Stimulated activated CD4-positive, alpha-beta T cell treated with anti-CD3 and anti-CD28 coated beads, Interleukin-15, amount 100 ng/mL, for 48 hours (primary cell): ENCODE measurements around the gene SINHCAF.
"Not testable (repeated sequence)": the region's sequence is repeated elsewhere in the genome, so short reads cannot be mapped to it uniquely, and the experiment has no call there.

Experiments used
- DNase-seq, 2 donors: peaks; one replicate each; pipeline ENCODE4 v3.0.0-alpha.2; 2020; ENCODE audit warnings: low read depth in 2 of 2

Gene SINHCAF

DNA sequence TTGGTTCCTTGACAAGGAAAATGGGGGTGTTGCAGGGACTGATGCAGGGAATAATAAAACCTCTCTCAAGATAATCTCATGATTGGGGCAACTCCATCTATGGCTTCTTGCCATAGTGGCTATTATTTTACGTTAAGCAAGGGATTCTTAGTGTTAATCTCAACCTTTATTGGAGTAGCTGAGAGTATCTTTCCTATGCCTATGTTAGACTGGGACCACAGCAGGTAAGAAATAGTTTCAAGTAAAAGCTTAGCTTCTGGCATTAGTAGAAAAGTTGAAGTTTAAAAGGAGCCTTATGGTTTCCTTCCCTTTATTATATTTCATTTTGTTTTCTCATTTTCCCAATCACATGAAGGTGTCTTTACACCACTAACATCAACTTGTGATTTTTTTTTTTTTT is 16.7 kb downstream of the SINHCAF start:
- DNase-seq: no peak

DNA sequence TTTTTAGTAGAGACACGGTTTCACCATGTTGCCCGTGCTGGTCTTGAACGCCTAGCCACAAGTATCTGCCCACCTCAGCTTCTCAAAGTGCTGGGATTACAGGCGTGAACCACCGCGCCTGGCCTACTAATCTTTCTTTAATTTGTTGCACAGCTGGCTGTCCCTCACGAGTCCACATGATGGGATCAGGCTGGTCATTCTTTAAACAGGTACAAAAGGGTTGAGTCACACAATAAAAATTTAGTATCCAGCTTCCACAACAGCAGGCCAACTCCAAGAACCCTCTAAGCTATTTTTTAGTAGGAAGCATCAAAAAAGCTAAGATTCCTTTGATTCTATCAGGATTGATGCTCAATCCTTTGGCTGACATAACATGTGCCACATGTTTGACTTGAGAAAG is 17.8 kb downstream of the SINHCAF start:
- no peak for DNase-seq

DNA sequence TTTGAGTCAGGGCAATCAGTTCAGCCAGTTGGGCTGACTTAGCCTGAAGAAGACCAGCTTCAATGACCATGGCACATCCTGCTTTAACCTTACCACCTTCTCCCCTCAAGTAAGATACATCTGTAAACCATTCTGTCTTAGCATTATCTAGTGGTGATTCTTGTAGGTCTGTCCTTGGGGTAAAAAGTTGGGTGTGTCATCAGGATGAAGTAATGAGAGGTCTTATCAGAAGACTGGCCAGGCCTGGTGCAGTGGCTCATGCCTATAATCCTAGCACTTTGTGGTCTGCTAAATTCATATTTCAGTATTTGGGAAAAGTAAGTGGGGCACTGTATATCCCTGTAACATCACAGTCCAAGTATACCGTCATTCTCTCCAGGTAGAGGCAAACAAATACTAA is 19.1 kb downstream of the SINHCAF start:
- DNase-seq: no peak

DNA sequence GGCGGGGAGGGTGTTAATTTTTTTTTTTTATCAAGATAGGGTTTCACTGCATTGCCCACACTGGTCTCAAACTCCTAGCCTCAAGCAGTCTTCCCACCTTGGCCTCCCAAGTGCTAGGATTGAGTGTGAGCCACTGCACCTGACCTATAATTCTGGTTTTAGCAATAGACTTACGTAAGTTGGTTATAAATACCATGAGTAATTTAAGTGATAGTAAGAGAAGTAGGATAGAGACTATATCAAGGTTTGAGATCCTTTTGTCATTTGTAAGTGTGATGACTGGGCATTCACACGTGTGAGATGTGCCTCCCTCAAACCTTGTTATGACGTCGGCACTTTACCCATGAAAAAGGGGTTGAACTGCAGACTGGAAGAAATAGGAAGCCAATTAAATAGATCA is 22.5 kb downstream of the SINHCAF start:
- no peak for DNase-seq

DNA sequence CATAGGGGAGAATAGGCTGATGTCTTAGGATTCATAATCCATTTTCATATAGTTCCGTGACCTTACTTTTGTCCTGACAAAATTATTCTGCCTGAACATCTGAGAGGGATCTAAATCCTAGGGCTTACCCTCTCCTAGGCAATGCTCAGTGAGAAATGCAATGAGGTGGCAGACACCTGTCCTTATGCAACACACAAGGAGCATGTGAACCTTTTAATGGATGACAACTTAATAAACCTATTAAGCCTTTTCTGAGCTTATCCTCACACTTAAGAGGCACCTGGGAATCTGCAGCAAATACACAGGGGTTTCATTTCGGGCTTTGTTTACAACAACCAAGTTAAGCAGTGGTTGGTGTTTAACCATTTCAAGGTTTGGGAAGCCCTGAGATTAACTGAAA is 24.6 kb downstream of the SINHCAF start:
- DNase-seq: no peak

DNA sequence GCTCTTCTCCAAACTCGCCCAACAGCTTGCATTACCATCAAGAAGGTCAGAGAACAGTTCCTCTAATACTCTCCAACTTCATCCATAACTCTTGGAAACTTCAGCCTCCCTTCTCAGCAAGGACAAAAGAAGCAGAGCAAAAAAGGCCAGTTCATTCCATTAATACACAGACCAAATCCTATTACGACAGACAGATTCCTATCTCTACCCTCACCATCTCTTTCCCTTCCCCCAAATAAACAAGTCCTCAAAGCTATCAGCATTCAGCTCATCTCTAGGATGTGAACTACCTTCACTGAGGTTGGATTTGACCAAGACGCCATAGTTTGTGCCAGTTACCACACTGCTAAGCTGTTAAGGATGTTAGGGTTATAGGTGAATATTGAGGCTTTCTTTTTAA is 25.2 kb downstream of the SINHCAF start:
- DNase-seq: no peak

DNA sequence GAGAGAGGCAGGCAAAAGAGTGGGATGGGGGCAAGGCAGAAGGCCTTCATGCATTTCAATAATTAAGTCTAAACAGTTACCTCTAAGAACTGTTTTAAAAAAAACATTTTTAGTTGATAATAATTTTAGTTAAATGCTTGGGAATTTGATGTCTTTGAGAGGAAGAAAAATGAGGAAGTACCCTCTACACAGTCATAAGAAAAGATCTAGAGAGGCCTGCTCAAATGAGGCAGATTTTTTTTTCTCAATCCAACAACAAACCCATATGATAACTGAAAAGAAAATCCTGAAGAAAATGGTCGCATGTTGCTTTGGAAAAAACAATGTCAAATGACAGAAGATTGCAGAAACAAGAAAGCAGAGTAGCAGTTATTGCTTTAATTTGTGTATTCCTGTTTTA is 25.6 kb downstream of the SINHCAF start:
- DNase-seq: no peak

DNA sequence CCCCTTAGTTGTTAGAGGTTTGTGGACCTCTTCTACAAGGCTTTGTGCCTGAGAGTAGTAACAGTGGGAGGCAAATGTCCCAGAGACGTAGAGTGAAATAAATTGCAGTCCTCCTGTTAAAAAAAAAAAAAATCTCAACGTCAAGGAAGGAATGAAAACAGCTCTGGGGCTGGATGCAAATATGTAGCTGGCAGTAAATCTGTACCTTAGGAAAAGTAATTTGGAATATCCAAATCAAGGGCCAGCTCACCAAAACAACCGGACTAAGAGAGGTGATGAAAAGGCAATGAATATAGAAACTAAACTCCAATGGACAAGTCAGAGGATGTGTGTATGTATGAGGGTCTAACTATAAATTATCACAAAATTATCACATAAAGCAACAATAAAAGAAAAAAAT is 27.0 kb downstream of the SINHCAF start:
- DNase-seq: no peak

DNA sequence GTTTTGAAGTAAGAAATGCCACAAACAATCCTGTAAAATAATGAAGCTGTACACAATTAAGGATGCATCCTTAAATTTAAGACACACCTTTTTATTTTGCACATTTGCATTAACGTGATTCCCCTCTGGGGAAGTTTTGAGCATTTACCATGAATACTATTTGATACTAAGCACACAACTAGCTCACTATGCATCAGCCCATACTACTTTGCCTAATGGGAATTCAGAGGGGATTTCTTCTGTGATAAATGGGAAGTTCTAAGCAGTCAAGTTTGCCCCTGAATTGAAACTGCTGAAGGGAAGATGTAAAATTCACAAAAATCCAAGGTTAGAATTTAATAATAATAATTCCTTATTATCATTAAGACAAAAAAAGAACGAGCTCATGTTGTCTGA is 27.4 kb downstream of the SINHCAF start:
- no peak for DNase-seq

DNA sequence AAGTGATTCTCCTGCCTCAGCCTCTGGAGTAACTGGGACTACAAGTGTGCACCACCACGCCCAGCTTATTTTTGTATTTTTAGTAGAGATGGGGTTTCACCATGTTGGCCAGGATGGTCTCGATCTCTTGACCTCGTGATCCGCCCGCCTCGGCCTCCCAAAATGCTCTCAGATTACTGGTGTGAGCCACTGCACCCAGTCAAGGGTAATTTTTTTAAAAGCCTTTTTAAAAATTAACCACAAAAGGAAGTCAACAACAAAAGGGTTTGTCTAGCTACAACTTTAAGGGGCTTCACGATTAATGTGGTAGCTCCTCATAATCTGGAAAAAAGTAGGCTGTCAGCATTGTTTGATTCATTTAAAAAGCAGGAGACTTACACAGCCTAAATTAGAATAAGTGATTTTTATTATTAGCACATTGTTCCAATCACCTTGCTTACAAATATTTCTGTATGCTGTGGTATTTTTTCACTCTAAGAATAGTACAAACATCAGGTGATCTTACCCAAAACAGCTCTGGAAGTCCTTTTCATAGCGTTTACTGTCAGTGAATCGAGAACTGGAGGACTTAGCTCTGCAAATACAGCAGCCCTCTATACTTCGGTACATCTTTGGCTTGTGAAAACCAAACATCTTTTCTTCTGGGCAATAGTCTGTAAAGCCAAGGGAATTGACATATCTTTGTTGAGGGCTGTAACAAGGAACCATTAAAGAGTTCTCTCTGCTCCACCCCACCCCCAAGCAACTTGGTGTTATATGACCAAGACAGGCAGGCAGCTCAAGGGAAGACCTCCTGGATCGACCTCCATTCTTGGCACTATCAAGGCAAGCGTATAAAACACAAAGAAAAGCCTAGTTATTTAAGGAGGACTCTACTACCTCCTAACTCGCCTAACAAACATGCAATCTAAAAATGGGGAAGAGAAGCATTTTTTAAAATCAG is 28.1 kb downstream of the SINHCAF start:
- no peak for DNase-seq

DNA sequence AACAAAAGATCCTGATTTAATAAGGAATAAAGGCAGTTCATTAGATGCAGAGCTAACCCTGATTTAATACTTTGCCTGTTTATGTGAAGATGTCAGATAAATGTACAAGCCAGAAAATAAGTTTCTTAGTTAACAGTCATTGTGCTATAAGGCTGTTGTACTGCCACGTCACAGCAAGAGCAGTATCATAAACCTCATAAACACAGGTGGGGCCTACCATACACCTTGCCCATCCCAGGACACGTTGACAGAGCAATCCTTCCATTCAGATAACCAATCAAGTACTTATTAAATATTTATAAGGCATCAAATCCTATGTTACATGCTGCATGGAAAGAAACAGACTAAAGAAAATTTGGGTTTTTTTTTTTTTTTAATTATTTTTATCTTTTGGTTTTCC is 36.5 kb downstream of the SINHCAF start:
- no peak for DNase-seq

DNA sequence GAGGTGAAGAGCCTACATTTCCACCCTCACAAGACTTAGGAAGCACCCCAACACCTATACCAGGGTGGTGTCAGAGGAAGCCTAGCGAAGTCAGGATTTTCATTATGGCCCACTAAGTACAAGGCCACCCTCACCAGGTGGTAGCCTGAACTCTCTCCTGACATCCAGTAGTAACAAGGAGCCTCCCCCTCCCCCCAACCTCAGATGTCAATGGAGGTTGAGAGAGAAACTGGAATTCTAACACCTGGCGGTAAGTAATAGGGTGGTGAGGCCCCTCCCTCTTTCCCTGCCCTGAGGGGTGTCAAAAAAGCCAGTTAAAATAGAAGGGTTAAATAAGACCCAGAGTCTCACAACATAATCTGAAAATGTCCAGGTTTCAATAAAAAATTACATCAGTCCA is 37.6 kb downstream of the SINHCAF start:
- DNase-seq: no peak

DNA sequence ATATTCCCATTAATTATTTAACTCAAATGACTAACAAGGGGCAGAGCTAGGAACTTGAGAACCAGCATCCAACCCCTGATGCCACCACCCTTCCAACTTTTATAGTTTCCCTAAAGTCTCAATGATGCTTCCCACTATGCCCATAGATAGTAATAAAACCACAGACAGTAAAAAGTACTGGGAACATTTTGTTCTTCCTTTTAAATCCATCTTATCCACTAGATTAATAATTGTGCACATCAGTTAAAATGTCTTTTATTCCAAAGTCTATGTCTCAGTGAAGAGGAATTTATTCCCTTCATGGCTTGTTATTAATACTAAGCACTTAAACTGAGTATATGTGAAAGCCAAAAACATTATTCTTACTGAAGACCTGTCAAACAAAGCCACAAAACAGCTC is 45.8 kb downstream of the SINHCAF start:
- DNase-seq: no peak

DNA sequence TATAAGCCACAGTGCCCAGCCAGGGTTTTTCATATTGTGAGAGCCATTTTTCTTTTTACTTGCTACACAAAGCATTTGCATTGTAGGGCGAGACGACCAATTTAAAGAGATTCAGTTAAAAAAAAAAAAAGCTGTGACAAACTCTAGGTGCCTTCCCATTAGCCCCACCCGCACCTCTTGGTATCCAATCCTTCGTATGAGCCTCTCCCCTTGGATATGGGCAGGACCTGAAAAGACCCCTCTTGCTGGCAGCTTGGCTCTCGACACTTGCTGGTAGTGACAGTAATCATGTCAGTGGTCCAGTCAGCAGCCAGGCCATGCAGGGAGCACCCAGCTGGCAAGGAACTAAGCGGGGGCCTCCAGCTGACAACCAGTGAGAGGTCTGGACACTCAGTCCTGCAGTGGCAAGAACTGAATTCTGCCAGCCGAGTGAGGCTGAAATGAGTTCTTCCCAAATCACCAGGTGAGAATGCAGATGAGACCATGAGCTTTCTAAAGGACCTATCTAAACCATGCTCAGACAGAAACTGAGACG is 46.5 kb downstream of the SINHCAF start:
- no peak for DNase-seq

DNA sequence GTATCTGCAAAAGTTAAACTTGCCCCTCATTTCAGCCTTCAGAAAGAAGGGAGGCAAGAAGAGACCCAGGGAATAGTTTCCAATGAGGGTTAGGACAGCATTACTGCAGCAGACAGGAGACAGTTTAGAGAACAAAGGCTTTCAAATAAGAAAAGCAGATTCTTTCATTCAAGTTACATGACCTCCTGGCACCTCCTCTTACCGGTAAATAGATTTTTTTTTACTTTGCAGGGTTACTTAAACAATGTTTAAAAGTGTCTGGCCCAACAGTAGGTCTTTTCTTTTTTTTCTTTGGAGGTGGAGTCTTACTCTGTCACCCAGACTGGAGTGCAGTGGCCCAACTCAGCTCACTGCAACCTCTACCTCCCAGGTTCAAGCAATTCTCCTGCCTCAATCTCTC is 47.1 kb downstream of the SINHCAF start:
- no peak for DNase-seq

DNA sequence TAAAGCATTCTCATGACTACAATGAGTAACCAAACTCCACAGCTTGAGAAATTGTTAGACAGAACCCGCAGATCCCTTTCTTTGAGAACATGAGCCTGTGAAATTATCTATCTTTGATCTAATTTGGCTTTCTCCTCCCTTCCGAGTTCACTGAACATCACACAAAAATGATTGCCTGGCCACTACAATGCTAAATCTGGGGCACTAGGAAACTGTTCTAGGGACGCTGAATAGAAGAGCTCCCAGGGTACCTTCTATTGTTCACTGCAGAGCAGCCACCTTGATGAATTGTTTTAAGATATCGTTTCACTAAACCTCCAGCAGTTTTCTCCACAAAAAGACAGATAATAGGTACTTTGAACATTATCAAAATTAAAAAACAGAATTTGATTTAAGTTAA is 47.5 kb downstream of the SINHCAF start:
- DNase-seq: no peak

DNA sequence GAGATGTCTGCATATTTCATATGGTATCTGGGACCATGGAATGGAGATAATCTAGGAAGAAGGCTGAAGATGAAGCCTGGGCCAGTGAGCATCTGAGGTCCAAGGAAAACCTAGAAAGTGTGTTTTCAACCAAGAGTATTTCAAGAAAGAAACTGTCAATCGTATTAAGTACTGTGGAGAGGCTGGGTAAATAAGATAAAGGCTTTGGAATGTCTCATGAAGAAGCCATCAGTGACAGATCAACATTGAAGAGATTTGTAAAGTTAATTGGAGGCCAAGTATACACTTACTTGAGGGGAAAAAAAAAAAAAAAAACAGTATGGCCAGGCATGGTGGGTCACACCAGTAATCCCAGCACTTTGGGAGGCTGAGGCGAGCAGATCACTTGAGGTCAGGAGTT is 48.9 kb downstream of the SINHCAF start:
- no peak for DNase-seq

DNA sequence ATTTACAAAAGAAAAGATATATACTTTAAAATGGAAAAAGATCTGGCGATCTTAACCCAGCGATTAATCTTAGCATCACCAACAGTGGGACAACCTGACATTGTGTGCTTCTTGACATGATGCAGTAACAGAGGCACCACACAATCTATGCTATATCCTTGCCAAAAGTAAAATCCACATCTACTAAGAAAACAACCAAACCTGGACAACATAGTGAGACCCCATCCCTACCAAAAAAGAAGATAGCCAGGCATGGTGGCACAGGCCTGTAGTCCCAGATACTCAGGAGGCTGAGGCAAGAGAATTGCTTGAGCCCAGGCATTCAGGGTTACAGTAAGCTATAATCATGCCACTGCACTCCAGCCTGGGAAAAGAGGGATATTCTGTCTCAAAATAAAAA is 50.5 kb downstream of the SINHCAF start:
- DNase-seq: no peak

DNA sequence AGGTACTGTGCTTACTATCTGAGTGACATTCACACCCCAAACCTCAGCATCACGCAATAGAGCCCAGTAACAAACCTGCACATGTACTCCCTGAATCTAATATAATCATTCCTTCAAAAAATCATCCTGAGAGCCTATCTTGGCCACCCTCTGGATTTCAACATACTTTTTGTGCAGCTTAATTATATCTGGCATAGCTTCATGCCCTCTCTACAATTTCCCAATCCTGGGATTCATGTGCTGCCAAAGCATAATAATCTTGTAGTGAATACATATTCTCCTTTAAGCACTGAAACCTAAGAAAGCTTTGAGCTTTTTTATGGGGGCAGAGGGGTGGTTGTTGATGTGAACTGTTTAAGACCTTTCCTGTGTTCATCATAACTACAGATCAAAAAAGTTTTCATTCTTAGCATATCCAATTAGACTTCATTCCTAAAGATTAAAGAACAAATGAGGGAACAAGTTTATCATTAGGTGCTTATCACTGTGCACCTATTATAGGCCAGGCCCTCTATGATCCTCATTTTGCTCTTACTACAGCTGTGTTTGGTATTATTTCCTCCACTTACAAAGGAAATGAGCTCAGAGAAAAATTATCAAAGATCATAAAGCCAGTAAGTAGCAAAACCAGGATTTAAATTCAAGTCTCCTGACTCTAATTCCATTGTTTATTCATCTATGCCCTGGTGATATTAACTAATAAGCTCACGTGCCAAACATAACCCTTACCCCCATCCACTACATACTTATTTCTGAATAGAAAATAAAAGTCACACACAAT is 51.2 kb downstream of the SINHCAF start:
- DNase-seq: no peak

DNA sequence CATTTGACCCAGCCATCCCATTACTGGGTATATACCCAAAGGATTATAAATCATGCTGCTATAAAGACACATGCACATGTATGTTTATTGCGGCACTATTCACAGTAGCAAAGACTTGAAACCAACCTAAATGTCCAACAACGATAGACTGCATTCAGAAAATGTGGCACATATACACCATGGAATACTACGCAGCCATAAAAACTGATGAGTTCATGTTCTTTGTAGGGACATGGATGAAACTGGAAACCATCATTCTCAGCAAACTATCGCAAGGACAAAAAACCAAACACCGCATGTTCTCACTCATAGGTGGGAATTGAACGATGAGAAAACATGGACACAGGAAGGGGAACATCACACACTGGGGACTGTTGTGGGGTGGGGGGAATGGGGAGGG is 52.2 kb downstream of the SINHCAF start:
- DNase-seq: not testable (repeated sequence)

DNA sequence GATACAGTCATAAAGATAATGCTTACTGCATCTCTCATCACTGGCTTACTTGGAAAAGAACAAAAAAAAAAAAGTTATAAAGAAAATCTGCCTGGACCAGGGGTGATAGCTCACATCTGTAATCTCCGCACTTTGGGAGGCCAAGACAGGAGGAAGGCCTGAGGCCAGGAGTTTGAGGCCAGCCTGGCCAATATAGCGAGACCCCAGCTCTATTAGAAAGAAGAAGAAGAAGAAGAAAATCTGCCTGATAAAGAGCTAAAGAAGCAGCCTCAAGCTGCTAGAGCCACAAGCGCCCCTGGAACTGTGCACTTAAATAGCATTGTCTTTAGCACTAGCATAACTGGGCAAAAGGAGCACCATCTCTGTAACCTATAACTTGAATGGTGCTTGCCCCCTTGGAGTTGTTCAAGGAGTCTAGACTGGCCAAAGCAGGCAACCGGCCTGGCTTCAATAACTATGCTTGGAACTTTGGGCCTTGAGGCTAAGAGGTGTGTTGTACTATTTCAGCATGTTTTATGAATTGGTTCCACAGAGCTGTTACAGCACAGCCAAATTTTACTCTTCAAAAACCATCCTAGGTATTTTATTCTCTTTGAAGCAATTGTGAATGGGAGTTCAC is 53.2 kb downstream of the SINHCAF start:
- DNase-seq: no peak

DNA sequence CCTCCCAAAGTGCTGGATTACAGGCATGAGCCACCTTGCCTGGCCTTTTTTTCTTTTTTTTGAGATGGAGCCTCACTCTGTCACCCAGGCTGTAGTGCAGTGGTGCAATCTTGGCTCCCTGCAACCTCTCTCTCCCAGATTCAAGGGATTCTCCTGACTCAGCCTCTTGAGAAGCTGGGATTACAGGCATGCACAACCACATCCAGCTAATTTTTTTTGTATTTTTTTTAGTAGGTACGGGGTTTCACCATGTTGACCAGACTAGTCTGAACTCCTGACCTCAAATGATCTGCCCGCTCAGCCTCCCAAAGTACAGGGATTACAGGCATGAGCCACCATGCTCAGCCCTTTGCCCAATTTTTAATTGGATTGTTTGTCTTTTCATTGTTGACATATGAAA is 58.0 kb downstream of the SINHCAF start:
- no peak for DNase-seq
